Sigmoid colon (tissue), 7 donors: ENCODE data around the gene TPCN2. TPM values are rescaled to one million over a fixed set of nuclear protein-coding genes. Genes with fewer than 3 reads are reported as not detected.

Source experiments
- DNase-seq: peaks from one replicate; pipeline ENCODE4 v3.0.0-alpha.2; 2019
- H3K27ac ChIP-seq, 4 donors: fragments of 200-600 bp; sonication (generic); one replicate each; pipeline ENCODE4 v1.5.1; 2016 to 2019; ENCODE audit warnings: mild to moderate bottlenecking in 1 of 4
- H3K27me3 ChIP-seq, 3 donors: fragments of 200-600 bp; sonication (generic); one replicate each; pipeline ENCODE4 v1.5.1; 2019; ENCODE audit warnings: mild to moderate bottlenecking in 1 of 3
- H3K36me3 ChIP-seq, 4 donors: fragments of 200-600 bp; sonication (generic); one replicate each; pipeline ENCODE4 v1.5.1; 2016 to 2019
- H3K4me1 ChIP-seq, 4 donors: fragments of 200-600 bp; sonication (generic); one replicate each; pipeline ENCODE4 v1.5.1; 2017 to 2019
- H3K4me3 ChIP-seq, 4 donors: fragments of 200-600 bp; sonication (generic); one replicate each; pipeline ENCODE4 v1.5.1; 2017 to 2019; ENCODE audit warnings: mild to moderate bottlenecking in 2 of 4, moderate library complexity in 1 of 4
- H3K9me3 ChIP-seq, 4 donors: fragments of 200-600 bp in 3 of 4; sonication (generic) in 3 of 4; one replicate each; pipeline versions ENCODE4 v1.5.1 to v1.6.1; 2013 to 2019
- CTCF ChIP-seq, 4 experiments: fragments of 450-650 bp in 3 of 4; fragments of 200-600 bp in 1 of 4; IDR thresholded peaks; one replicate each; pipeline ENCODE4 v1.5.1; 2016 to 2019; ENCODE audit warnings: antibody characterized with exemption in 4 of 4, mild to moderate bottlenecking in 3 of 4, moderate library complexity in 2 of 4
- EP300 ChIP-seq, 4 donors: sonication (generic); formaldehyde crosslinking; IDR thresholded peaks; one replicate each; pipeline ENCODE4 v1.6.1; 2017; ENCODE audit warnings: antibody characterized with exemption in 4 of 4
- POLR2A ChIP-seq, 2 donors: fragments of 450-650 bp; IDR thresholded peaks; one replicate each; pipeline ENCODE4 v1.6.1; 2016; ENCODE audit warnings: antibody characterized with exemption in 2 of 2, mild to moderate bottlenecking in 2 of 2, moderate library complexity in 2 of 2
- POLR2AphosphoS5 ChIP-seq, 4 donors: sonication (generic); formaldehyde crosslinking; IDR thresholded peaks; one replicate each; pipeline ENCODE4 v1.6.1; 2017; ENCODE audit warnings: antibody characterized with exemption in 4 of 4
- WGBS, 2 donors: extraction: QIAGEN DNeasy Blood & Tissue Kit; methylation state at CpG; one replicate each; pipeline ENCODE4 v1.1.7; 2013; 5-methylcytosine and 5-hydroxymethylcytosine counted together
- intact Hi-C: fragments of 100-400 bp; cut with DNase I; formaldehyde crosslinking; loops from one replicate; pipeline ENCODE4 v1.15.1; 2023
- polyA plus RNA-seq, 3 donors: library from polyadenylated mRNA; stranded (reverse); fragments of 200-250 nt; gene quantifications; one replicate each; pipeline ENCODE4 v1.2.3, GENCODE V29; 2013
- total RNA-seq, 4 donors: library from RNA; depleted of rRNA; stranded (reverse); fragments of >200 nt; gene quantifications; one replicate each; pipeline ENCODE4 v1.1.0, GENCODE V29; 2016
- donor health status: healthy with polysubstance abuse.
- donor health status: Bipolar disorder and iron deficiency.
- donor health status: healthy.

Gene TPCN2
- total and polyA plus RNA-seq, 7 donors: 1.6 to 43.5 (median 17.5) TPM

- TF ChIP-seq CTCF (IDR thresholded peaks at IDR 0.05) (no peak), EP300 (IDR thresholded peaks at IDR 0.05) (no peak), POLR2A (IDR thresholded peaks at IDR 0.05) (no peak), POLR2AphosphoS5 (IDR thresholded peaks at IDR 0.05) (peak in 2 of 4 donors; percentile 16 to 19)
- Histone ChIP-seq H3K4me1 (peaks cover 0 to 78% (median 76%) of the 10 kb centered on the region in 4 donors), H3K4me3 (peak overlapping the region in 3 of 4 donors; percentile 75 to 79 (median 78)), H3K27ac (peak overlapping the region; percentile 91 to 100 (median 98)), H3K27me3 (no peaks in the 10 kb centered on the region), H3K9me3 (no peaks in the 10 kb centered on the region), H3K36me3 (peaks cover 26 to 56% (median 31%) of the 10 kb centered on the region in 4 donors)
- intact Hi-C loops: no loop called here
- WGBS, 2 donors: 57 to 68% methylated on average over 8 of the region's 8 CpGs
- peak; percentile 65 for DNase-seq
These were observed 40.8 kb upstream of the TPCN2 start for GRCh38 chr11:69007975-69008381.

GRCh38 chr11:69008737-69009440 is 39.8 kb upstream of the TPCN2 start:
- TF ChIP-seq CTCF (IDR thresholded peaks at IDR 0.05) (no peak), POLR2AphosphoS5 (IDR thresholded peaks at IDR 0.05) (peak; percentile 81 to 93 (median 83)), POLR2A (IDR thresholded peaks at IDR 0.05) (peak; percentile 45 to 56), EP300 (IDR thresholded peaks at IDR 0.05) (peak in 1 of 4 donors; percentile 33)
- 23 to 55% methylated on average over 17 of the region's 17 CpGs for WGBS, 2 donors
- Histone ChIP-seq H3K36me3 (peaks cover 22 to 49% (median 31%) of the 10 kb centered on the region in 4 donors), H3K4me3 (peak overlapping the region in 3 of 4 donors; percentile 75 to 79 (median 78)), H3K9me3 (no peaks in the 10 kb centered on the region), H3K27ac (peak overlapping the region; percentile 91 to 100 (median 98)), H3K27me3 (no peaks in the 10 kb centered on the region), H3K4me1 (peaks cover 0 to 78% (median 73%) of the 10 kb centered on the region in 4 donors)
- DNase-seq: peak; percentile 98
- intact Hi-C loops: no loop called here

- Histone ChIP-seq H3K9me3 (no peaks in the 10 kb centered on the region), H3K27me3 (no peaks in the 10 kb centered on the region), H3K27ac (peak overlapping the region; percentile 91 to 100 (median 98)), H3K4me1 (peaks cover 0 to 78% (median 73%) of the 10 kb centered on the region in 4 donors), H3K36me3 (peaks cover 15 to 42% (median 24%) of the 10 kb centered on the region in 4 donors), H3K4me3 (peak overlapping the region; percentile 75 to 84 (median 78))
- no peak for TF ChIP-seq EP300 (IDR thresholded peaks at IDR 0.05)
- no peak for TF ChIP-seq POLR2AphosphoS5 (IDR thresholded peaks at IDR 0.05)
- TF ChIP-seq POLR2A (IDR thresholded peaks at IDR 0.05): no peak
- TF ChIP-seq CTCF (IDR thresholded peaks at IDR 0.05): no peak
- intact Hi-C loops: loop anchor here (2.0 to 5.0 kb wide), 2 partner anchors 83 to 167 kb away; partner anchors contain the start of gene CPT1A
- peak; percentile 72 for DNase-seq
- WGBS, 2 donors: 59 to 73% methylated on average over 16 of the region's 16 CpGs
These were observed 39.1 kb upstream of the TPCN2 start for GRCh38 chr11:69009441-69010211.

GRCh38 chr11:69010361-69010891 is 38.3 kb upstream of the TPCN2 start:
- H3K36me3 ChIP-seq: peaks cover 7 to 34% (median 16%) of the 10 kb centered on the region in 4 donors
- peaks cover 0 to 78% (median 73%) of the 10 kb centered on the region in 4 donors for H3K4me1 ChIP-seq
- peak overlapping the region; percentile 91 to 100 (median 98) for H3K27ac ChIP-seq
- H3K4me3 ChIP-seq: peak overlapping the region; percentile 75 to 84 (median 78)
- no peaks in the 10 kb centered on the region for H3K27me3 ChIP-seq
- WGBS, 2 donors: 30 to 56% methylated on average over 9 of the region's 9 CpGs
- H3K9me3 ChIP-seq: no peaks in the 10 kb centered on the region
- DNase-seq: peak; percentile 82
- intact Hi-C loops: loop anchor here (2.0 to 5.0 kb wide), 2 partner anchors 84 to 168 kb away; partner anchors contain the start of gene CPT1A
- TF ChIP-seq POLR2AphosphoS5 (IDR thresholded peaks at IDR 0.05): peak in 1 of 4 donors; percentile 18
- TF ChIP-seq CTCF (IDR thresholded peaks at IDR 0.05): no peak
